Measurements from ENCODE around the gene FAS. TPM values are rescaled to one million over a fixed set of nuclear protein-coding genes. Genes with fewer than 3 reads are reported as not detected.
"Not testable (repeated sequence)": the region's sequence is repeated elsewhere in the genome, so short reads cannot be mapped to it uniquely, and the experiment has no call there.

The FAS gene
- total RNA-seq, 4 donors from 2014 or later, result 9.4 to 34.1 (median 17.4) TPM

DNA sequence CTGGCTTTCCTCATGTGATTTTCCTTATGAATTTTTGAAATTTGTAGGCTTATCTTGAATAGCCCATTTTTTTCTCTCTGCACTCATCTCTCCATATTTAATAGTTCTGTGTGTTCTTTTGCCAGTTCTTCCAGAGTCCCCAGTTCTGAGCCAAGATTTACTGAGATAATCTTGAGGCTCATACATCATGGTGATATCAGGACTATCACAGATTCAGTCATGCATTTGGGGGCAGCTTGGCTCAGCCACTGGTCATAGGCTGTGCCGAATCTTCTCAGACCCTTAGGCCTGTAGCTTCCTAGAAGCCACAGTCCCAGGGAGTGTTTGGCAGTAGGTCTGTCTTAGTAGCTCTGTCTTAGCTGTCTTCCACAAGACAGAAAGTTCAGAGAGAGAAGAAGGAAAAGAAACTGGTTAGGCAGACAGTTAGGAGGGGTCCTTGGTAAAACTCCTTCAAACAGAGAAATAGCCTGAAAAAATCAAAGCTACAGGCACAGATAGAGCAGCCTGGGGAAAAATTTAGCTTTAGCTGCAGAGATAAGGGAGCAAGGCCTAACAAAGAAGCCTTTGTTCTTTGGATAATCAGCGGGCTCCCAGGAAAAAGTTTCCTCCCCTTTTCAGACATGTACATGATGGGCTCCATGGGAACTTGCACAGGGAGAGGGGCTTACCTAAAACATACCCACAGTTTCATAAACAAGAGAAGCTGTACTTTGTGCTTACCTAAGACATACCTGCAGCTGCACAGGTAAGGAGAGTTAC is 29.1 kb downstream of the FAS start:
- DNase-seq, result no peak
- Histone ChIP-seq H3K4me1 (no peaks in the 10 kb centered on the region), H3K9me3 (no peaks in the 10 kb centered on the region), H3K27me3 (no peaks in the 10 kb centered on the region), H3K27ac (no peak overlapping the region), H3K4me3 (replicated peaks in 1 of 3) (no peak overlapping the region), H3K36me3 (peaks cover 0 to 7% of the 10 kb centered on the region in 2 donors)
- intact Hi-C loops (cut with DNase I), result loop anchor here (10.0 kb wide), 1 partner anchor 545 kb away; no protein-coding TSS in a partner anchor
- WGBS, 2 donors, result 80 to 86% methylated on average over 2 of the region's 2 CpGs
- no peak for TF ChIP-seq POLR2A (IDR thresholded peaks at IDR 0.05)
- no peak for TF ChIP-seq CTCF (IDR thresholded peaks at IDR 0.05)

- H3K27ac ChIP-seq; H3K27me3 ChIP-seq; H3K36me3 ChIP-seq; H3K9me3 ChIP-seq; H3K4me3 ChIP-seq (replicated peaks in 1 of 3); DNase-seq; H3K4me1 ChIP-seq: not testable (repeated sequence)
- 82 to 90% methylated on average over 6 of the region's 6 CpGs for WGBS, 2 donors
- intact Hi-C loops (cut with DNase I), result loop anchor here (10.0 kb wide), 1 partner anchor 543 kb away; no protein-coding TSS in a partner anchor
Observed at GRCh38 chr10:89021526-89021925, 30.9 kb downstream of the FAS start.

GRCh38 chr10:89022734-89023133 is 32.1 kb downstream of the FAS start:
- no peak for DNase-seq
- H3K4me1 ChIP-seq, result no peaks in the 10 kb centered on the region
- TF ChIP-seq POLR2A (IDR thresholded peaks at IDR 0.05) (no peak), CTCF (IDR thresholded peaks at IDR 0.05) (no peak)
- H3K36me3 ChIP-seq, result no peaks in the 10 kb centered on the region
- no peak overlapping the region for H3K27ac ChIP-seq
- no peaks in the 10 kb centered on the region for H3K9me3 ChIP-seq
- H3K27me3 ChIP-seq, result no peaks in the 10 kb centered on the region
- intact Hi-C loops (cut with DNase I), result loop anchor here (10.0 kb wide), 1 partner anchor 542 kb away; no protein-coding TSS in a partner anchor
- H3K4me3 ChIP-seq (replicated peaks in 1 of 3), result no peak overlapping the region
- 73 to 96% methylated on average over 2 of the region's 2 CpGs for whole genome bisulfite sequencing, 2 donors

- no peaks in the 10 kb centered on the region for H3K36me3 ChIP-seq
- H3K27me3 ChIP-seq, result no peaks in the 10 kb centered on the region
- no peak overlapping the region for H3K27ac ChIP-seq
- WGBS, 2 donors, result 94 to 100% methylated on average over 1 of the region's 1 CpG
- H3K4me3 ChIP-seq (replicated peaks in 1 of 3), result no peak overlapping the region
- intact Hi-C loops (cut with DNase I), result loop anchor here (10.0 kb wide), 1 partner anchor 539 kb away; no protein-coding TSS in a partner anchor
- H3K4me1 ChIP-seq, result no peaks in the 10 kb centered on the region
- no peaks in the 10 kb centered on the region for H3K9me3 ChIP-seq
- TF ChIP-seq POLR2A (IDR thresholded peaks at IDR 0.05) (no peak), CTCF (IDR thresholded peaks at IDR 0.05) (no peak)
- no peak for DNase-seq
Observed at GRCh38 chr10:89025453-89025852, 34.9 kb downstream of the FAS start.

DNA sequence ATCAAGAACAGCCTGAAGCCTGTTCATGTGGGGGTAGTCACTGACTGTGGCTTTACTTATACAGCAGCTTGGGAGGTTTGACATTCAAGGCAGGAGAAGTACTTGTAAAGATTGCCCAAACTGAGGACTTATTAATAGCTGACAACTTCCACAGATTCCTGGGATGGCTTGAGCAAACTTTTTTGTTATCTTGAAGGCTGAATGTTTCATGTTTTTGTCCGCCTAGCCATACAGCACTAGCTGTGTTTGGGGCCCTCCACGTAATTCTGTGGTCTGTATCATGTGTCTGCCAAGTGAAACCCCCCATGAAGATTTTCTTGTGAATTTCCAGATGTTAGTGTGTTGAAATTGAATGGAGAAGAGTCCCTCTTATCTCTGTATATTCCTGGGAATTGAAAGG is 38.6 kb downstream of the FAS start:
- H3K36me3 ChIP-seq, result no peaks in the 10 kb centered on the region
- no peak overlapping the region for H3K27ac ChIP-seq
- TF ChIP-seq POLR2A (IDR thresholded peaks at IDR 0.05), result no peak
- TF ChIP-seq CTCF (IDR thresholded peaks at IDR 0.05), result no peak
- H3K4me3 ChIP-seq (replicated peaks in 1 of 3), result no peak overlapping the region
- peaks cover 9 to 13% of the 10 kb centered on the region in 2 donors for H3K4me1 ChIP-seq
- H3K27me3 ChIP-seq, result no peaks in the 10 kb centered on the region
- DNase-seq, result no peak
- H3K9me3 ChIP-seq, result no peaks in the 10 kb centered on the region
- intact Hi-C loops (cut with DNase I), result loop anchor here (10.0 kb wide), 1 partner anchor 536 kb away; no protein-coding TSS in a partner anchor
- WGBS, 2 donors, result 89 to 100% methylated on average over 2 of the region's 2 CpGs

Measured in thyroid gland (tissue), 4 donors.